H1 (cell line): ENCODE measurements around the gene OR9I1.

Experiments used
- ATF3 ChIP-seq: IDR thresholded peaks from 2 replicates; pipeline ENCODE4 v1.6.1; 2011; ENCODE audit warnings: low read depth, mild to moderate bottlenecking, low read length; ENCODE audit not compliant: insufficient read depth
- CREB1 ChIP-seq: IDR thresholded peaks from 2 replicates; pipeline ENCODE4 v1.6.1; 2012; ENCODE audit warnings: inconsistent platforms
- HDAC2 ChIP-seq, 2 experiments: fragments of 300-600 bp in 1 of 2; sonication (generic) in 1 of 2; IDR thresholded peaks; 2 replicates each; pipeline ENCODE4 v1.6.1; 2011 to 2012; ENCODE audit warnings: low read depth in 2 of 2, low read length in 2 of 2, mild to moderate bottlenecking in 2 of 2, moderate library complexity in 2 of 2, borderline replicate concordance in 1 of 2, inconsistent platforms in 1 of 2
- JUN ChIP-seq: IDR thresholded peaks from 2 replicates; pipeline ENCODE4 v1.6.1; 2011; ENCODE audit warnings: low read depth, mild to moderate bottlenecking, improper control_type of control experiment, low read length
- MAFK ChIP-seq: IDR thresholded peaks from 2 replicates; pipeline ENCODE4 v1.6.1; 2012; ENCODE audit warnings: low read depth, mild to moderate bottlenecking, improper control_type of control experiment, low read length
- POLR2A ChIP-seq, 2 experiments: IDR thresholded peaks; 1 replicate in 1 of 2; 2 replicates in 1 of 2; pipeline ENCODE4 v1.6.1; 2011; ENCODE audit warnings: low read depth in 2 of 2, low read length in 2 of 2, mild to moderate bottlenecking in 2 of 2; ENCODE audit errors: control extremely low read depth in 1 of 2
- POLR2AphosphoS5 ChIP-seq: IDR thresholded peaks from 2 replicates; pipeline ENCODE4 v1.6.1; 2011; ENCODE audit warnings: low read depth, low read length
- RFX5 ChIP-seq: IDR thresholded peaks from 2 replicates; pipeline ENCODE4 v1.6.1; 2011; ENCODE audit warnings: low read depth, low read length, improper control_type of control experiment, borderline replicate concordance
- SIX5 ChIP-seq: IDR thresholded peaks from 2 replicates; pipeline ENCODE4 v1.6.1; 2011; ENCODE audit warnings: mild to moderate bottlenecking, low read depth, low read length
- YY1 ChIP-seq: IDR thresholded peaks from 2 replicates; pipeline ENCODE4 v1.6.1; 2011; ENCODE audit warnings: low read depth, mild to moderate bottlenecking, low read length
- TF ChIP-seq, protein P1 (sequence below), 3 experiments: IDR thresholded peaks; 1 replicate in 2 of 3; 2 replicates in 1 of 3; pipeline versions ENCODE4 v1.5.1 to v1.6.1; 2011; ENCODE audit warnings: low read length in 3 of 3, mild to moderate bottlenecking in 3 of 3, inconsistent platforms in 2 of 3, low read depth in 1 of 3, moderate library complexity in 1 of 3; ENCODE audit not compliant: insufficient read depth in 1 of 3; ENCODE audit errors: control extremely low read depth in 1 of 3

DNA sequence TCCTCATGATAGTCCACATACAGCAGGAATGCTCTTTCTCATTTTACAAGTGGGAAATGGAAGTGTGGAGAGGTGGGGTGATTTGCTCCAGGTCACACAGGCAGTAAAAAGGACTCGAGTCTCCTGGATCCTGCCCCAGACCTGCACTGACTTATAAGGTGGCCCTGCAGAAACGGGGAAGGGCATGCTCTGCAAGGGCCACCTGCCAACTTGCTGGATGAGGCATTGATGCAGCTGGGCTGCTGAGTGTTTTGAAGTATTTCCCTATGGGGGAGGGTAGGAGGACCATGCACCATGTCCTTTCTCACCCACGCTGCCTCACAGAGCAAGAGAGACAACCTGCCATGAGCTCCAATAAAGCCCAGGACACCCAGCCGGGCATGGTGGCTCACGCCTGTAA lies 57.6 kb downstream of the OR9I1 start:
- TF ChIP-seq, protein P1, sequence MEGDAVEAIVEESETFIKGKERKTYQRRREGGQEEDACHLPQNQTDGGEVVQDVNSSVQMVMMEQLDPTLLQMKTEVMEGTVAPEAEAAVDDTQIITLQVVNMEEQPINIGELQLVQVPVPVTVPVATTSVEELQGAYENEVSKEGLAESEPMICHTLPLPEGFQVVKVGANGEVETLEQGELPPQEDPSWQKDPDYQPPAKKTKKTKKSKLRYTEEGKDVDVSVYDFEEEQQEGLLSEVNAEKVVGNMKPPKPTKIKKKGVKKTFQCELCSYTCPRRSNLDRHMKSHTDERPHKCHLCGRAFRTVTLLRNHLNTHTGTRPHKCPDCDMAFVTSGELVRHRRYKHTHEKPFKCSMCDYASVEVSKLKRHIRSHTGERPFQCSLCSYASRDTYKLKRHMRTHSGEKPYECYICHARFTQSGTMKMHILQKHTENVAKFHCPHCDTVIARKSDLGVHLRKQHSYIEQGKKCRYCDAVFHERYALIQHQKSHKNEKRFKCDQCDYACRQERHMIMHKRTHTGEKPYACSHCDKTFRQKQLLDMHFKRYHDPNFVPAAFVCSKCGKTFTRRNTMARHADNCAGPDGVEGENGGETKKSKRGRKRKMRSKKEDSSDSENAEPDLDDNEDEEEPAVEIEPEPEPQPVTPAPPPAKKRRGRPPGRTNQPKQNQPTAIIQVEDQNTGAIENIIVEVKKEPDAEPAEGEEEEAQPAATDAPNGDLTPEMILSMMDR (IDR thresholded peaks at IDR 0.05; ENCODE audit: control extremely low read depth in 1 of 3, insufficient read depth in 1 of 3, low read depth in 1 of 3, low read length in 3 of 3), result no peak
- TF ChIP-seq SIX5 (no peak), POLR2AphosphoS5 (no peak), ATF3 (no peak), CREB1 (no peak), HDAC2 (IDR thresholded peaks at IDR 0.05; ENCODE audit: borderline replicate concordance in 1 of 2, low read depth in 2 of 2, low read length in 2 of 2) (no peak), MAFK (no peak), POLR2A (IDR thresholded peaks at IDR 0.05; ENCODE audit: control extremely low read depth in 1 of 2, low read depth in 2 of 2, low read length in 2 of 2) (no peak), YY1 (no peak), JUN (no peak), RFX5 (no peak)
